OCI-LY1 (cell line): ENCODE data around the gene GRIK3.

ENCODE experiments used
- H2AFZ ChIP-seq: fragments of 200-600 bp; sonication (generic), shearing (Covaris generic); 2 replicates; pipeline ENCODE4 v1.6.0; 2014; ENCODE audit warnings: antibody characterized with exemption, mild to moderate bottlenecking, low read length
- H3F3A ChIP-seq: fragments of 200-600 bp; sonication (generic), shearing (Covaris generic); 2 replicates; pipeline ENCODE4 v1.6.0; 2014; ENCODE audit warnings: mild to moderate bottlenecking, antibody characterized with exemption, low read length, moderate library complexity; ENCODE audit not compliant: insufficient read depth
- H3K27ac ChIP-seq: fragments of 200-600 bp; sonication (generic); 2 replicates; pipeline ENCODE4 v1.5.1; 2014; ENCODE audit warnings: low read length, mixed run types, mild to moderate bottlenecking, low read depth; ENCODE audit not compliant: poor library complexity, severe bottlenecking
- H3K27me3 ChIP-seq: fragments of 200-600 bp; sonication (generic); 2 replicates; pipeline ENCODE4 v1.6.0; 2014; ENCODE audit warnings: antibody characterized with exemption, mild to moderate bottlenecking, low read length, moderate library complexity; ENCODE audit not compliant: insufficient read depth
- H3K36me3 ChIP-seq: fragments of 200-600 bp; sonication (generic); 2 replicates; pipeline ENCODE4 v1.6.1; 2014; ENCODE audit warnings: mild to moderate bottlenecking, antibody characterized with exemption, low read length, moderate library complexity, mixed read lengths; ENCODE audit not compliant: insufficient read depth
- H3K4me1 ChIP-seq: fragments of 200-600 bp; sonication (generic); 2 replicates; pipeline ENCODE4 v1.5.1; 2014; ENCODE audit warnings: mild to moderate bottlenecking, low read length, moderate library complexity; ENCODE audit not compliant: insufficient read depth, severe bottlenecking
- H3K4me2 ChIP-seq: fragments of 200-600 bp; sonication (generic), shearing (Covaris generic); 2 replicates; pipeline ENCODE4 v1.6.1; 2014; ENCODE audit warnings: low read length
- H3K4me3 ChIP-seq: fragments of 200-600 bp; sonication (generic); 2 replicates; pipeline ENCODE4 v1.5.1; 2014; ENCODE audit warnings: low read length, low read depth, mild to moderate bottlenecking, mixed read lengths; ENCODE audit not compliant: poor library complexity, severe bottlenecking
- H3K79me2 ChIP-seq: fragments of 200-600 bp; shearing (Covaris generic); 2 replicates; pipeline ENCODE4 v1.6.1; 2016; ENCODE audit warnings: mixed run types, low read length, mixed read lengths; ENCODE audit not compliant: insufficient read depth
- H3K9ac ChIP-seq: fragments of 200-600 bp; sonication (generic), shearing (Covaris generic); 2 replicates; pipeline ENCODE4 v1.6.1; 2014; ENCODE audit warnings: mild to moderate bottlenecking, low read length, mixed read lengths
- H3K9me2 ChIP-seq: fragments of 200-600 bp; sonication (generic), shearing (Covaris generic); 2 replicates; pipeline ENCODE4 v1.6.1; 2014; ENCODE audit warnings: low read depth, mild to moderate bottlenecking, low read length, mixed read lengths
- H3K9me3 ChIP-seq: fragments of 200-600 bp; shearing (Covaris generic); 2 replicates; pipeline ENCODE4 v1.6.1; 2014; ENCODE audit warnings: low read length, mixed read lengths
- H4K20me1 ChIP-seq: fragments of 200-600 bp; sonication (generic), shearing (Covaris generic); 2 replicates; pipeline ENCODE4 v1.6.0; 2016; ENCODE audit warnings: mild to moderate bottlenecking, low read length; ENCODE audit not compliant: insufficient read depth
- EZH2 ChIP-seq: fragments of 200-600 bp; sonication (generic), shearing (Covaris generic); IDR thresholded peaks from 2 replicates; pipeline ENCODE4 v1.8.0; 2017; ENCODE audit warnings: borderline replicate concordance, mixed run types, mild to moderate bottlenecking, antibody characterized with exemption, low read length, moderate library complexity, mixed read lengths
- TF ChIP-seq, protein P1 (sequence below): fragments of 200-600 bp; sonication (generic), shearing (Covaris generic); IDR thresholded peaks from 2 replicates; pipeline ENCODE4 v1.5.1; 2017; ENCODE audit warnings: mild to moderate bottlenecking, antibody characterized with exemption, low read length, moderate library complexity, mixed read lengths

GRIK3 gene

DNA sequence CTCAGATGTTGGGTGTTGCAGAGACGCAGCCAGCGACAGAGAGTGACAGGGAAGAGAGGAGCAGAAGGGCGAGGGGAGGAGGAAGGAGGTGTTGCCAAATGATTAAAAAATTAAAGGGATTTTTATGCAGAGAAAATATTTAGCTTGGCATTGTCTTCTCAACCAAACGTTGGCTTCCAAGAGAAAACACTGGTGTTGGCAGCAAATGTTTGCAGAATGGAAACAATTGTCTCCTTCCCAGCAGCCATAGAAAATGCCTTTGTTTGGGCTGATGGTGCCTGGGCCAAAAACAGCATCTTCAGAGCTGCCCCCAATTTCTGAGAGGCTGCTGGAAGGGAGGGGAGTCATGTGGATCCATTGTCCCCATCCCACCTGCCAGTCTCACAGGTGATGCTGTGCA is 29.7 kb upstream of the GRIK3 start:
- H3K4me2 ChIP-seq: no peak overlapping the region

DNA sequence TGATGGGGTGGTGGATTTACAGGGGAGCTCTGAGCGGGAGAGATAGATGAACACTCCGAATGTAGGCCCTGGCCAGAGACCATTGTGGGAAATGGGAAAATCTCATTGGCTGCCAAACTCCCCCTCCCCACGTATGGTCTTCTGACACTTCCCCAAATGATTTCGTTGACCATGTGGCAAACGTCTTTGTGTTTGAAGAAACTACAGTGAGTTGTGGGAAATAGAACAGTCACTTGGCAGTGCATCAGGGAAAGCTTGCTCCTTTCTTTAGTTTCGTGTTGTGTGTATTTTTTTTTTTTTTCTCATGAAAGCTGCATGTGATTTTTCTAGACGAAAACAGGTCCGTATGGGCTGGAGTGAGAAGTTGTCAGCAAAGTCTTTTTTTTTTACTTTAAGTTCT is 25.0 kb upstream of the GRIK3 start:
- Histone ChIP-seq H3K9me3 (no peaks in the 10 kb centered on the region), H3K27me3 (no peaks in the 10 kb centered on the region), H4K20me1 (no peaks in the 10 kb centered on the region), H3K4me2 (no peak overlapping the region), H3K79me2 (no peaks in the 10 kb centered on the region), H3F3A (no peaks in the 10 kb centered on the region), H3K4me3 (no peak overlapping the region), H2AFZ (no peak overlapping the region), H3K27ac (no peak overlapping the region), H3K9me2 (no peaks in the 10 kb centered on the region), H3K36me3 (no peaks in the 10 kb centered on the region), H3K4me1 (no peaks in the 10 kb centered on the region), H3K9ac (no peak overlapping the region)
- no peak for TF ChIP-seq EZH2
- TF ChIP-seq, protein P1, sequence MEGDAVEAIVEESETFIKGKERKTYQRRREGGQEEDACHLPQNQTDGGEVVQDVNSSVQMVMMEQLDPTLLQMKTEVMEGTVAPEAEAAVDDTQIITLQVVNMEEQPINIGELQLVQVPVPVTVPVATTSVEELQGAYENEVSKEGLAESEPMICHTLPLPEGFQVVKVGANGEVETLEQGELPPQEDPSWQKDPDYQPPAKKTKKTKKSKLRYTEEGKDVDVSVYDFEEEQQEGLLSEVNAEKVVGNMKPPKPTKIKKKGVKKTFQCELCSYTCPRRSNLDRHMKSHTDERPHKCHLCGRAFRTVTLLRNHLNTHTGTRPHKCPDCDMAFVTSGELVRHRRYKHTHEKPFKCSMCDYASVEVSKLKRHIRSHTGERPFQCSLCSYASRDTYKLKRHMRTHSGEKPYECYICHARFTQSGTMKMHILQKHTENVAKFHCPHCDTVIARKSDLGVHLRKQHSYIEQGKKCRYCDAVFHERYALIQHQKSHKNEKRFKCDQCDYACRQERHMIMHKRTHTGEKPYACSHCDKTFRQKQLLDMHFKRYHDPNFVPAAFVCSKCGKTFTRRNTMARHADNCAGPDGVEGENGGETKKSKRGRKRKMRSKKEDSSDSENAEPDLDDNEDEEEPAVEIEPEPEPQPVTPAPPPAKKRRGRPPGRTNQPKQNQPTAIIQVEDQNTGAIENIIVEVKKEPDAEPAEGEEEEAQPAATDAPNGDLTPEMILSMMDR: no peak

More for the DNA sequence above, 29.7 kb upstream of the GRIK3 start:
- no peaks in the 10 kb centered on the region for H3K4me1 ChIP-seq
- H3F3A ChIP-seq: no peaks in the 10 kb centered on the region
- H3K79me2 ChIP-seq: no peaks in the 10 kb centered on the region
- H3K36me3 ChIP-seq: no peaks in the 10 kb centered on the region
- no peak overlapping the region for H3K4me3 ChIP-seq
- H3K9me3 ChIP-seq: no peaks in the 10 kb centered on the region
- no peak overlapping the region for H3K27ac ChIP-seq
- no peaks in the 10 kb centered on the region for H3K27me3 ChIP-seq
- H2AFZ ChIP-seq: no peak overlapping the region
- H4K20me1 ChIP-seq: no peaks in the 10 kb centered on the region
- TF ChIP-seq EZH2: no peak
- TF ChIP-seq, protein P1: no peak
- H3K9ac ChIP-seq: no peak overlapping the region
- H3K9me2 ChIP-seq: no peaks in the 10 kb centered on the region

DNA sequence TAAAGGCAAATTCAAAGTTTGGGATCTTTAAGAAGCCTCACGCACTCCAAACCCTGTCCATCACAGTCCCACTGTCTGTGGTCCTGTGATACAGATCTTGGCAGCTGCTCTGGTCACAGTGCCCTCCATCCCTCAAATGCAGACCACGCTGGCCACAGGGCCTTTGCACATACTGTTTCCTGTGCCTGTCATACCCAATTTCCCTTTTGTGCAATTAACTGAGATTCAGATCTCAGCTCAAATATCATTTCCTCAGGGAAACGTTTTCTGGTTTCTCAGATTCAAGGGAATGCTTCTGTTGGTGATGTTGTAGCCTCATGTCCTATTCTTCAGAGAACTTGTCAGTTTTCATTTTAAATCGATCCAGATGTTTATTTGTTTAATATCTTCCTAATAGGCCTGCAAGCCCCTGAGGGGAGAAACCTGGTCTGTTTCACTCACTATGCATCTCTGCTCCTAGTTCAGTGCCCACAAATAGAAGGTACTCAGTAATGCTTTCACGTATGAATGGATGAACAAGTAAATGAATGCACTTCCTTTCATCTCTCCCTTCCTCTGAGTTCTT is 24.2 kb upstream of the GRIK3 start:
- Histone ChIP-seq H3K27ac (no peak overlapping the region), H3K9me3 (no peaks in the 10 kb centered on the region), H4K20me1 (no peaks in the 10 kb centered on the region), H3K4me1 (no peaks in the 10 kb centered on the region), H3K79me2 (no peaks in the 10 kb centered on the region), H3K27me3 (no peaks in the 10 kb centered on the region), H3K4me2 (no peak overlapping the region), H3K4me3 (no peak overlapping the region), H3K36me3 (no peaks in the 10 kb centered on the region), H2AFZ (no peak overlapping the region), H3K9ac (no peak overlapping the region), H3F3A (no peaks in the 10 kb centered on the region), H3K9me2 (no peaks in the 10 kb centered on the region)
- TF ChIP-seq, protein P1: no peak
- TF ChIP-seq EZH2: no peak
